Testis (tissue), 3 donors: ENCODE data around the gene ALDOC. TPM values are rescaled to one million over a fixed set of nuclear protein-coding genes. Genes with fewer than 3 reads are reported as not detected.

Experiments
- DNase-seq: peaks from one replicate; pipeline ENCODE4 v3.0.0-alpha.2; 2019
- H3K27ac ChIP-seq, 2 donors: fragments of 200-600 bp; sonication (generic); one replicate each; pipeline ENCODE4 v1.5.1; 2019
- H3K27me3 ChIP-seq: fragments of 200-600 bp; sonication (generic); one replicate; pipeline ENCODE4 v1.5.1; 2019
- H3K36me3 ChIP-seq: fragments of 200-600 bp; sonication (generic); one replicate; pipeline ENCODE4 v1.5.1; 2017; ENCODE audit warnings: low read depth; ENCODE audit errors: missing control alignments
- H3K4me1 ChIP-seq: fragments of 200-600 bp; sonication (generic); one replicate; pipeline ENCODE4 v1.5.1; 2019
- H3K4me3 ChIP-seq, 2 donors: fragments of 200-600 bp; sonication (generic); one replicate each; pipeline ENCODE4 v1.5.1; 2017 to 2019
- H3K9me3 ChIP-seq: fragments of 200-600 bp; sonication (generic); one replicate; pipeline ENCODE4 v1.5.1; 2017
- POLR2A ChIP-seq: fragments of 450-650 bp; IDR thresholded peaks from one replicate; pipeline ENCODE4 v1.6.1; 2017; ENCODE audit warnings: antibody characterized with exemption, mild to moderate bottlenecking, moderate library complexity
- WGBS, 2 donors: methylation state at CpG; one replicate each; pipeline ENCODE4 v1.1.5; 2018; 5-methylcytosine and 5-hydroxymethylcytosine counted together
- intact Hi-C: fragments of 100-400 bp; cut with DNase I; formaldehyde crosslinking; loops from one replicate; pipeline ENCODE4 v1.15.1; 2023; ENCODE audit warnings: low total_unique reads
- polyA plus RNA-seq: library from polyadenylated mRNA; stranded (reverse); fragments of 350-450 nt; fragmentation: Illumina TruSeq; extraction: RNeasy Lipid Tissue Mini Kit (QIAGEN cat#74804); gene quantifications from one replicate; pipeline ENCODE4 v1.2.3, GENCODE V29; 2014; ENCODE audit warnings: low read depth, low replicate concordance; ENCODE audit not compliant: insufficient read depth
- total RNA-seq, 2 donors: library from RNA; depleted of rRNA; stranded (reverse); fragments of >200 nt; gene quantifications; one replicate each; pipeline ENCODE4 v1.2.3, GENCODE V29; 2016
- TF ChIP-seq, protein P1 (sequence below), 3 experiments: fragments of 450-650 bp in 2 of 3; fragments of 200-600 bp in 1 of 3; sonication (generic) in 1 of 3; IDR thresholded peaks; one replicate each; pipeline ENCODE4 v1.5.1; 2016 to 2019; ENCODE audit warnings: antibody characterized with exemption in 3 of 3, mild to moderate bottlenecking in 2 of 3, moderate library complexity in 1 of 3

Gene ALDOC
- total and polyA plus RNA-seq, 3 donors from 2014 or later = 29.2 to 65.8 (median 30.7) TPM

DNA sequence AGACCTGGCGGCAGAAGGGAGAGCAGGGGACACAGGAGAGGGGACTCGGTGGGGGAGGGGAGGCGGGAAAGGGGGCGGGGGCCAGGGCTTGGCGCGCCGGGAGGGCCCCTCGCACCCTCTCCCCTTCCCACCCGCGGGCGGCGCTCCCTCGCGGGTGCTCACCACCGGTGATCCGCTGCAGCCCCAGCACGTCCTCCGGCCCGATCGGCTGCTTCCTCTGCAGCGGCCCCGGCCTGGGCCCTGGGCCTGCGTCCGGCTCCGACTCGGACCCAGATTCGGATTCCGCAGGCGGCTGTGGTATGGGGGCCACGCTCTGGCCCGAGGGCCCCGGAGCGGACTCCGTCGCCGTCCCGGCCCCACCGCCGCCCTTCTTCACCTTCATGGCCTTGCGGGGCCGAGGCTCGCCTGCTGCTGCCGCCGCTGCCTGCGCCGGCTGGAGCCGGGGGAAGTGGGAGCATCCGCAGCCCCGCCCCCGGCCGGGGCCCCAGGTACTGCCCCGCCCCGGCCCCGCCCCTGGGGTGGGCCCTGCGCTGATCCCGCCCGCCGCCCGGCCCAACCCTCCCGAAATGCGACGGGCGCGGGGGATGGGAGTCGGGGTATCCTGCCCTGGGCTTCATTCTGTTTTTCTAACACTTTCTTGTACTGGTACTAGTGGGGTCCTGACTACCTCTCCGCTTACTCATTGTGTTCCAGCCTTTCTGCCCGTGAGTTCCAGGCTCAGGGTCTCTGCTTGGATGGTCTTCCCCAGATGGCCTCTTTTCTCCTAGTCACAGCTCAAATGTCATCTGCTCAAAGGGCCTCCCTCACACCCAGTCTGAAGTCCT is 24.3 kb downstream of the ALDOC start, which contains the start of gene UNC119:
Gene UNC119 (minus strand): TSS at position 449 of the 824 bp plus-strand sequence. CDS start 67 bp downstream, at position 382.
- intact Hi-C loops = no loop called here
- no peaks in the 10 kb centered on the region for H3K9me3 ChIP-seq
- peak within 1 kb of the TSS; percentile 53 to 65 for H3K27ac ChIP-seq
- H3K36me3 ChIP-seq = no peaks in the 10 kb centered on the region
- H3K4me1 ChIP-seq = peaks cover 17% of the 10 kb centered on the region
- 1 to 3% methylated on average over 16 to 64 of the region's 67 CpGs for WGBS, 2 donors
- peak within 1 kb of the TSS; percentile 86 to 92 for H3K4me3 ChIP-seq
- no peaks in the 10 kb centered on the region for H3K27me3 ChIP-seq
- peak; percentile 89 for DNase-seq
- no peak for TF ChIP-seq POLR2A
- TF ChIP-seq, protein P1, sequence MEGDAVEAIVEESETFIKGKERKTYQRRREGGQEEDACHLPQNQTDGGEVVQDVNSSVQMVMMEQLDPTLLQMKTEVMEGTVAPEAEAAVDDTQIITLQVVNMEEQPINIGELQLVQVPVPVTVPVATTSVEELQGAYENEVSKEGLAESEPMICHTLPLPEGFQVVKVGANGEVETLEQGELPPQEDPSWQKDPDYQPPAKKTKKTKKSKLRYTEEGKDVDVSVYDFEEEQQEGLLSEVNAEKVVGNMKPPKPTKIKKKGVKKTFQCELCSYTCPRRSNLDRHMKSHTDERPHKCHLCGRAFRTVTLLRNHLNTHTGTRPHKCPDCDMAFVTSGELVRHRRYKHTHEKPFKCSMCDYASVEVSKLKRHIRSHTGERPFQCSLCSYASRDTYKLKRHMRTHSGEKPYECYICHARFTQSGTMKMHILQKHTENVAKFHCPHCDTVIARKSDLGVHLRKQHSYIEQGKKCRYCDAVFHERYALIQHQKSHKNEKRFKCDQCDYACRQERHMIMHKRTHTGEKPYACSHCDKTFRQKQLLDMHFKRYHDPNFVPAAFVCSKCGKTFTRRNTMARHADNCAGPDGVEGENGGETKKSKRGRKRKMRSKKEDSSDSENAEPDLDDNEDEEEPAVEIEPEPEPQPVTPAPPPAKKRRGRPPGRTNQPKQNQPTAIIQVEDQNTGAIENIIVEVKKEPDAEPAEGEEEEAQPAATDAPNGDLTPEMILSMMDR (IDR thresholded peaks at IDR 0.05) = no peak

DNA sequence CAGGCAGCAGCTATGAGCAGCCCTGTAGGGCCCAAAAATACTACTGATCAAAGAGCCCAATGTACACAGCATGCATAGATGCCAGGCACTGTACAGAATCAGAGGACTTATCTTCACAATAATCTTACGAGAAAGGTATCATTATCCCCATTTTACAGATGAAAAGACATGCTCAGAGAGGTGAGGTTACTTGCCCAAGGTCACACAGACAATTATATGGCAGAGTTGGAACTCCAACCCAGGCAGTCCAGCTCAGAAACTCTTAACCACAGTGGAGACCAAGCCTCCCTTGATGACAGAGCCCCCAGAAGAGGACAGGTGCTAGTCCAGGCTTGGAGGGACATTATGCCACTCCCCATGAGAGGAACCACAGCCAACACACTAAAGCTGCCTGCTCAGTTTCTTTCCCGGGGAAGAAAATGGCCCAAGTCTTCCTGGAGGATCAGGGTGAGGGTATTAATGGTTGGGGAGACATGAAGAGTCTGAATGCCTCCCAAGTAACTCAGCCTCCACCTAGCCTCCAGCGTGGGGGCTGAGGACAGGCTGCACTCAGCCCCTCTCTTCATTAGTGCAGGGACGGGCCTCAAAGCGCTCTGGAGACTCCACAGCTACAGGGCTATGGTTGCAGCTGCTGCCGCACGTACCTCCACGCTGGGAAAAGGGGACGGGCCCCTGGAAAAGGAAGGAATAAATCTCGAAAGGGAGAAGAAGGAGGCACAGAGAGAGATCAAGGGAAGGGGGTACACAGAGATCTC is 25.1 kb downstream of the ALDOC start:
- DNase-seq = peak; percentile 37
- Histone ChIP-seq H3K9me3 (no peaks in the 10 kb centered on the region), H3K4me1 (peaks cover 17% of the 10 kb centered on the region), H3K36me3 (no peaks in the 10 kb centered on the region), H3K27ac (peak overlapping the region; percentile 53 to 65), H3K27me3 (no peaks in the 10 kb centered on the region), H3K4me3 (peak overlapping the region; percentile 86 to 92)
- intact Hi-C loops = no loop called here
- TF ChIP-seq, protein P1 (IDR thresholded peaks at IDR 0.05) = no peak
- TF ChIP-seq POLR2A = no peak
- WGBS, 2 donors = 7 to 9% methylated on average over 8 to 10 of the region's 10 CpGs

DNA sequence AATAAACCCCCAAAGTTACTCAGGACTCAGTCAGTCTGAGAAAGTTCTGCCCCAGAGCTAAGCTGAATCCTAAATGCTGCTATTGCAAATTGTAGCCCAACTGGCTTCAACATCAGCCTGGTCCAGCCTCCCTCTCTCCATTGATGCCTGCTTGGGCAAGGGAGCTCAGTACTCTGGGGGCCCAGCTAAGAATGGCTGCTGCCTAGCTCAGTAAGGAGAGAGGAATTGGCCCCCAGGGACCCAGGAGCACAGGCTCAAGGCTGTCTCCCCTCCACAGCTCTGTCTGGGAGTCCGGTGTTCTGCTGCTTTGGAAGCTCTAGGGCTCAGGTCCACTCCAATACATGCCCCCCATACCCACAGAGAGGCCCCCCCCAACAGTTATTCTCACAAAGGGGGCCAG is 25.8 kb downstream of the ALDOC start:
- 83% methylated on average over 1 of the region's 1 CpG; no CpG with 5 or more reads in 1 of the 2 donors for WGBS, 2 donors
- H3K4me1 ChIP-seq = peaks cover 17% of the 10 kb centered on the region
- DNase-seq = no peak
- no peaks in the 10 kb centered on the region for H3K9me3 ChIP-seq
- intact Hi-C loops = no loop called here
- no peaks in the 10 kb centered on the region for H3K36me3 ChIP-seq
- H3K27me3 ChIP-seq = no peaks in the 10 kb centered on the region
- no peak overlapping the region for H3K27ac ChIP-seq
- no peak overlapping the region for H3K4me3 ChIP-seq
- no peak for TF ChIP-seq POLR2A
- TF ChIP-seq, protein P1 (IDR thresholded peaks at IDR 0.05) = no peak

DNA sequence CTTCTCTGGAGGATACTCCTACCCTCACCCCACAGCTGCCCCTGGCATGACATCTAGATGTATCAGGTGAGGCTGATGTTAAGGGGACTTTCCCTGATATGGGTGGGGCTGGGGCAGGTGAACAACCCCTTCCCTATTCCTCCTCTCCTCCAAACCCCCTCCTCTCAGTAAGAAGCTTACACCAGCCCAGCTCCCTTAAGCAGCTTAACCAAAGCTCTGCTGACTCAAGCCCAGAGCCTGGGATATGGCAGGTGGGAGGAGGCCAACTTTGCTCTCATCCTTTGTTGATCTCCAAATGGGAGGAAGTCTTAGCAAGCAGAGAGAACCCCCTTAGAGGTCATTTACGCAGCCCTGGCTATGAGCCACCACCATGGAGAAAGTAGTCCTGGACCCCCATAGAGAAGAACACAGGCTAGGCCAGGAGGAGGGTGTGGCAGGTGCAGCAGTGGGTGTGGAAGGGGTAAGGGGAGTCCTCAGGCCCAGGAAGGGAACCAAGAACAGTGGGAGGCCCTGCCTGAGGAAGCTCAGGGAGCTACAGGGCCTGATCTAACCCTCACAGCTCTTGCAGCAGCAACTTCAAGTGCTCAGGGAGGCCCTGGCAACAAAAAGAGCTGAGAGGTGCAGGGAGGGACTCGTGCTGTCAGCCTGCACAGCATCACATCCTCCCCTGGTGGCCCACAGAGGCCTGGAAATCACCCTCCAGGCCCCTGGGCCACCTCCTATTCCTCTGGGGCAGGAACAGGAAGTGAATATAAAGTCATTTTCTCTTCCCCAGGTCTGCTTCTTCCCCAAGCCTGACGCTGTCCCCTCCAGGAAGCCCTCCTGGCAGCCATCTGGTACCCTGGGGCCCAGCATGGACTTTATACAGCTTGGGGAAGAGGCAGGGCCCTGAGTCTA is 27.2 kb downstream of the ALDOC start:
- intact Hi-C loops = no loop called here
- Histone ChIP-seq H3K9me3 (no peaks in the 10 kb centered on the region), H3K4me1 (peaks cover 17% of the 10 kb centered on the region), H3K4me3 (no peak overlapping the region), H3K36me3 (no peaks in the 10 kb centered on the region), H3K27me3 (no peaks in the 10 kb centered on the region), H3K27ac (no peak overlapping the region)
- DNase-seq = no peak
- TF ChIP-seq, protein P1 (IDR thresholded peaks at IDR 0.05) = no peak
- no peak for TF ChIP-seq POLR2A
- WGBS, 2 donors = 72 to 88% methylated on average over 3 of the region's 3 CpGs
